ENCODE results near the gene GLT1D1. TPM values are rescaled to one million over a fixed set of nuclear protein-coding genes. Genes with fewer than 3 reads are reported as not detected.

GLT1D1 gene
- polyA plus RNA-seq, 3 donors, result 40.6 to 55.6 (median 53.3) TPM

DNA sequence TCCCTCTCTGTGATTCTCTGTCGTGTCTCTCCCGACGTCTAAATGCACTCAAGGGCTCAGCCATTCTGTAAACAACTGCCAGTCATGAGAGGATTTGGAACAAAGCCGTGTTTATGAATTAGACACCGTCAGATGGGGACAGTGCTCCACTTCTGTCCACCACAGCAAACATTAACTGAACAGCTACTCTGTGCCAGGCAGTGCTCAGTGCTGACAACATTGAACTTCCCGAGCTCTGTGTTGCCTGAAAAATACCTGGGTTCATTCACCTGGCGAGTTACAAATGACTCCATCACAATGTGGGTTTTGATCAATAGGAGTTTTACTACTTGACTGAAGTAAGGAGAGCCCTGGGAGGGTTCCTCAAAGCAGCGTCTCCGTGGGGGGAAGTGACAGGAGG is 139.3 kb downstream of the GLT1D1 start:
- H3K27ac ChIP-seq (ENCODE audit: low read depth in 1 of 2, low read length in 2 of 2), result no peak overlapping the region
- no peak overlapping the region for H3K9ac ChIP-seq (ENCODE audit: insufficient read depth, low read length, poor library complexity, severe bottlenecking)
- no peak overlapping the region for H3K4me3 ChIP-seq (replicated peaks in 1 of 3; ENCODE audit: low read depth in 2 of 3, low read length in 3 of 3)
- Mint-ChIP-seq H3K4me3 (no peak overlapping the region), H3K36me3 (no peaks in the 10 kb centered on the region), H3K4me1 (no peaks in the 10 kb centered on the region), H3K9me3 (peaks cover 0 to 21% (median 12%) of the 10 kb centered on the region in 7 donors), H3K27ac (no peak overlapping the region), H3K27me3 (ENCODE audit: low read depth in 3 of 3) (peaks cover 0 to 8% (median 2%) of the 10 kb centered on the region in 3 donors)
- no peak for DNase-seq
- no peaks in the 10 kb centered on the region for H3K4me1 ChIP-seq (ENCODE audit: control insufficient read depth in 1 of 2, insufficient read depth in 2 of 2, low read length in 2 of 2)
- WGBS (ENCODE audit: insufficient coverage), result 83% methylated on average over 9 of the region's 9 CpGs
- H3K79me2 ChIP-seq (ENCODE audit: insufficient read depth, low read length), result no peaks in the 10 kb centered on the region
- no peak overlapping the region for H2AFZ ChIP-seq (ENCODE audit: insufficient read depth, low read depth, low read length, poor library complexity, severe bottlenecking)
- intact Hi-C loops (cut with micrococcal nuclease), result no loop called here
- H4K20me1 ChIP-seq (ENCODE audit: insufficient read depth, low read length), result peaks cover 7% of the 10 kb centered on the region
- H3K36me3 ChIP-seq (replicated peaks in 1 of 2; ENCODE audit: control insufficient read depth in 1 of 2, insufficient read depth in 2 of 2, low read length in 2 of 2), result no peaks in the 10 kb centered on the region
- TF ChIP-seq, protein P1, sequence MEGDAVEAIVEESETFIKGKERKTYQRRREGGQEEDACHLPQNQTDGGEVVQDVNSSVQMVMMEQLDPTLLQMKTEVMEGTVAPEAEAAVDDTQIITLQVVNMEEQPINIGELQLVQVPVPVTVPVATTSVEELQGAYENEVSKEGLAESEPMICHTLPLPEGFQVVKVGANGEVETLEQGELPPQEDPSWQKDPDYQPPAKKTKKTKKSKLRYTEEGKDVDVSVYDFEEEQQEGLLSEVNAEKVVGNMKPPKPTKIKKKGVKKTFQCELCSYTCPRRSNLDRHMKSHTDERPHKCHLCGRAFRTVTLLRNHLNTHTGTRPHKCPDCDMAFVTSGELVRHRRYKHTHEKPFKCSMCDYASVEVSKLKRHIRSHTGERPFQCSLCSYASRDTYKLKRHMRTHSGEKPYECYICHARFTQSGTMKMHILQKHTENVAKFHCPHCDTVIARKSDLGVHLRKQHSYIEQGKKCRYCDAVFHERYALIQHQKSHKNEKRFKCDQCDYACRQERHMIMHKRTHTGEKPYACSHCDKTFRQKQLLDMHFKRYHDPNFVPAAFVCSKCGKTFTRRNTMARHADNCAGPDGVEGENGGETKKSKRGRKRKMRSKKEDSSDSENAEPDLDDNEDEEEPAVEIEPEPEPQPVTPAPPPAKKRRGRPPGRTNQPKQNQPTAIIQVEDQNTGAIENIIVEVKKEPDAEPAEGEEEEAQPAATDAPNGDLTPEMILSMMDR (IDR thresholded peaks at IDR 0.05), result no peak
- peaks cover 0 to 11% of the 10 kb centered on the region in 2 donors for H3K9me3 ChIP-seq (replicated peaks in 1 of 2; ENCODE audit: control insufficient read depth in 1 of 2, insufficient read depth in 1 of 2, low read length in 2 of 2)
- H3K27me3 ChIP-seq (ENCODE audit: control insufficient read depth in 2 of 2, insufficient read depth in 2 of 2, low read length in 2 of 2), result no peaks in the 10 kb centered on the region
- H3K4me2 ChIP-seq (replicated peaks; ENCODE audit: extremely low read depth, low read length, poor library complexity, severe bottlenecking), result no peak overlapping the region

DNA sequence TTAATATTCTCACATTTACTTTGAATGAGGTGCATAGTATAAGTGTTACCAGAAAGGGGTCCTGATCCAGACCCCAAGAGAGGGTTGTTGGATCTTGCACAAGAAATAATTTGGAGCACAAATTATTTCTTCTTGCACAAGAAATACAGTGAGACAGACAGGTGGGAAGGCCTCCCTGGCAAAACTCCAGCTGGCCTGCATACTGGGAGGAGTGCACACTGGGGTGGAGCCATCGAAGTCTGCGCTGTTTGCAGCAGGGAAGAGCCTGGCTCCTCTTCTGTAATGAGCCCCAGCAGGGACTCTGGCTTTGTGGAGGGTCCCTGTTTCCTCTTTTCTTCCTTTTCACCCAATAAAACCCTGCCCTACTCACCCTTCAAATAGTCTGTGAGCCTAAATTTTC is 141.6 kb downstream of the GLT1D1 start:
- Mint-ChIP-seq H3K4me3 (no peak overlapping the region), H3K27ac (no peak overlapping the region), H3K36me3 (no peaks in the 10 kb centered on the region), H3K9me3 (peaks cover 5 to 25% (median 15%) of the 10 kb centered on the region in 7 donors), H3K4me1 (no peaks in the 10 kb centered on the region), H3K27me3 (ENCODE audit: low read depth in 3 of 3) (peaks cover 0 to 1% (median 1%) of the 10 kb centered on the region in 3 donors)
- Histone ChIP-seq H2AFZ (ENCODE audit: insufficient read depth, low read depth, low read length, poor library complexity, severe bottlenecking) (no peak overlapping the region), H3K27me3 (ENCODE audit: control insufficient read depth in 2 of 2, insufficient read depth in 2 of 2, low read length in 2 of 2) (no peaks in the 10 kb centered on the region), H3K4me2 (replicated peaks; ENCODE audit: extremely low read depth, low read length, poor library complexity, severe bottlenecking) (no peak overlapping the region), H3K4me3 (replicated peaks in 1 of 3; ENCODE audit: low read depth in 2 of 3, low read length in 3 of 3) (no peak overlapping the region), H3K79me2 (ENCODE audit: insufficient read depth, low read length) (no peaks in the 10 kb centered on the region), H3K9ac (ENCODE audit: insufficient read depth, low read length, poor library complexity, severe bottlenecking) (no peak overlapping the region), H4K20me1 (ENCODE audit: insufficient read depth, low read length) (no peaks in the 10 kb centered on the region), H3K27ac (ENCODE audit: low read depth in 1 of 2, low read length in 2 of 2) (no peak overlapping the region), H3K4me1 (ENCODE audit: control insufficient read depth in 1 of 2, insufficient read depth in 2 of 2, low read length in 2 of 2) (no peaks in the 10 kb centered on the region), H3K9me3 (replicated peaks in 1 of 2; ENCODE audit: control insufficient read depth in 1 of 2, insufficient read depth in 1 of 2, low read length in 2 of 2) (peaks cover 0 to 14% of the 10 kb centered on the region in 2 donors), H3K36me3 (replicated peaks in 1 of 2; ENCODE audit: control insufficient read depth in 1 of 2, insufficient read depth in 2 of 2, low read length in 2 of 2) (no peaks in the 10 kb centered on the region)
- no peak for DNase-seq
- WGBS (ENCODE audit: insufficient coverage), result 100% methylated on average over 2 of the region's 2 CpGs
- intact Hi-C loops (cut with micrococcal nuclease), result no loop called here
- TF ChIP-seq, protein P1 (IDR thresholded peaks at IDR 0.05), result no peak

Data from CD14-positive monocyte (primary cell).